Activated CD8-positive, alpha-beta memory T cell treated with anti-CD3 and anti-CD28 coated beads, Interleukin-2, amount 50 U/mL, for 1 hour (primary cell): Measurements from ENCODE around the gene PPM1N.

ENCODE experiments used
- DNase-seq: peaks from one replicate; pipeline ENCODE4 v3.0.0-alpha.2; 2020; ENCODE audit errors: extremely low read depth

PPM1N gene

DNA sequence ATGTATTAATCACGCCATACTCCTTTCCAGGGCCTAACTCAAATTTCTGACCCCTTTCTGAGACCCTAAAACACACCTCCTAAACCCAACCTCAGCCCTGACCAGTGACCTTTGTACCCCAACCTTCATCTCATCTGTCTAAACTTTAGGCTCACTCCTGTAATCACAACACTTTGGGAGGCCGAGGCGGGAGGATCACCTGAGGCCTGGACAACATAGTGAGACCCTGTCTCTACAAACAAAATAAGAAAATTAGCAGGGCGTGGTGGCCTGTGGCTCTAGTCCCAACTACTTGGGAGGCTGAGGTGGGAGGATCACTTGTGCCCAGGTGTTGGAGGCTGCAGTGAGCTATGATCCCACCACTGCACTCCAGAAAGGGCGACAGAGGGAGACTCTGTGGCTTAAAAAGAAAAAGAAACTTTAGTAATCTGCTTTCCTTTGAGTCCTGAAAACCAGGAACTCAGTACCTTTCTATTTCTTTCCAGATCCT, 6.1 kb upstream of the PPM1N start:
- no peak for DNase-seq

DNA sequence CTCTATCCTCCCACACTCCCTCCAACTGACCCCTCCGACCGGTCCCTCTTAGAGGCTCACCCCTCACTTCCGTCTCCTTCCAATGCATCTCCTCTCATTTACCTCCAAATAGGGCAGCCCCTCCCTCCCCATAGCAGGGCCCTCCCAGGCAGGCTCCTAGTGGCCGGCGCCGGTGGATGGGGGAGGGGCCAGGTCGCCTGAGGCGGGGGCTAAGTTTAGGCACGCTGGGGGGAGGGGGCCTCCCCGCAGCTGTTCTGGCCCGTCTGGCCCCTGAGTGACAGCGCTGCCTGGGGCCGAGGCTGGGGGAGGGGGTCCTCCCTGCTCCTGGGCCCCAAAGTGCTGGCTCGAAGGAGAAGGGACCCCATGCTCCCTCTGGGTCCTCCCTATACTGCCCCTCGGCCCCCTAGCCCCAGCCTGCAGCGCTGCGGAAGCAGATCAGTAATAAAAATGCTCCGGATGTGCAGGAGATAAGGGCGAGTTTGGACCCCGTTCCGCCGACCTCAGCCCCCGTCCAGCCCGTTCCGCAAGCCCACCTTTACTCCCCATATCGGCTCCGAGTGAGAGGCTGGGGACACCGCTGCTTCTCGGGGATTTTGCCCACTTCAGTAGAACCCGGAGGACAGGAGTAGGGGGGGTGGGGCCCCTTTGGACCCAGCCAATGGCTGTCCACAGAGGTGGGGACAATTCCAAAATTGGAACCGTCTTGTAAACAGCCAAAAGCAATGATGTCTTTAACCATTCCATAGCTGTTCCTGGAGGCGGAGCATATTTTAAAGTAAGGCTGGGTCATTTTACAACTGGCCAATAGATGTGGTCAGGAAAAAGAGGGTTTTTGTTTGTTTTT, 5.4 kb upstream of the PPM1N start:
- DNase-seq, result no peak

DNA sequence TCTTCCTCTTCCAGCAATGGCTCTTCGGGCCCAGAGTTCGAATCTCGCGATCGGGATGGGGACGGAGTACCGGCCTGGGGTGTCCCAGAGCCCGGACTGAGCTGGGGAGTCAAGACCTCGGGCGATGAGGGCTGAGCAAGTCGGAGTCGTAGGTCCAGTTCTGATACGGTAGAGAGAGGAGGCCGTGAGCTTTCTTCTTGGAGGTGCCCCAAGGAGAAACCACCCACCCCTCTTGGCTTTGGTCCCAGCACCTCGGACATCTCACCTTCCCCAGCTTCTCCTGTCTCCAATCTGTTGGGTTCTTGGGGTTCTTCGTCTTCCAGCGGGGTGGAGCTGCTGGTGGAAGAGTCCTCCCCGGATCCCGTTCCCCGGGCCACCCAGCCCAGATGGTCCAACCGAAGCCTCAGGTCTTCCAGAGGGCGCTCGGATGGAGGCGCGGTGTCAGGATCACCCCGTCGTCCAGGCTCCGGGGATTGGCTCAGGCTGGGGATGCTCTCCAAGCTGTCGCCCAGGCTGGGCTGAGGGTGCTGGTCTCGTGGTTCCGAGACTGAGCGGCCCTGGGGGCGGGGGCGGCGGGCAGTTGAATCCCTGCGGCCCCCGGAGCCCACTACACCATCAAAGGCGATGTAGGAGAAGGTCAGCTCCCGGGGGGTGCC, 3.9 kb upstream of the PPM1N start:
- DNase-seq, result no peak

DNA sequence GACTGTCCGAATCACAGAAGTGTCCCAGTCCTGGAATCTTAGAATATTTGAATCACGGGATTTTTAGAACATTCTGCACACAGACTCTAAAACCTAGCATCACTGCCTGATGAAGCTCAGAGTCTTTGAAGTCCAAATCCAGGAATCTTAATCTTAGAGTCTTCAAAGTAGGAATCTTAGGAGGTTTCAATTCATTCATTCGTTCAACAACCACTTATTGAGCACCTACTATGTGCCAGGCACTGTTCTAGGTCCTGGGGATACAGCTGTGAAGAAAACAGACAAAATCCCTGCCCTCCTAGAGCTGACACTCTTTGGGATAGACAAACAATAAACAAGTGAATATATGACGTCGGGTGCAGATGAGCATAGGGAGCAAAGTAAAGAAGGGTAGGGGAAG, 3.1 kb upstream of the PPM1N start:
- no peak for DNase-seq

DNA sequence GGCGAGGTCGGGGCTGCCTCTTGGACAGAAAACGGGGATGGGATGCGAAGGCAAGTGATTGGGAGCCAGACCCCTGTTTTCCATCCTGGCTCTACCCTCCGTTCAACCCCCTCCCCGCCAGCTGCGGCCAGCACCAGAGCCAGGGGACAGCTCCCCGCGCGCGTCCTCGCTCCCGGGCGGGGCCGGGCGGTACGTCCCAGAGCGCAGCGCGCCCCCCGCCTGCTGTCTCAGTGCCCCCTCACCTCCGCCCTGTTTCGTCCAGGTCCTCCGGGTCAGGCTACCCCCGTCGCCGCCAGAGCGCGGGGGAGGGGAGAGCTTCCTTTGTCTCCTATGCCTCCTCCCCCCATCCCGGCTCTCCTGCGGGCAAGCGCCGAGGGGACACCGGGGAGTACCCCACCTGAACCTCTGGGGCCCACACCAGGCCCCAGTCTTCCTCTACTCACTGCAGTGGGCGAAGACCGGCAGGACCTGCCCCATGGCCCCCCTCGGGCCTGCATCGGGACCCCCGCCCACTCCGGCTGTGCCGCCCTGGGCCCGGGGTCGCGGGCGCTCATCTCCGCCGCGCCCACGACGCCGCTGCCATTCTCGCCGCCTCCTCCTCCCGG, 1.8 kb upstream of the PPM1N start:
- DNase-seq, result no peak

DNA sequence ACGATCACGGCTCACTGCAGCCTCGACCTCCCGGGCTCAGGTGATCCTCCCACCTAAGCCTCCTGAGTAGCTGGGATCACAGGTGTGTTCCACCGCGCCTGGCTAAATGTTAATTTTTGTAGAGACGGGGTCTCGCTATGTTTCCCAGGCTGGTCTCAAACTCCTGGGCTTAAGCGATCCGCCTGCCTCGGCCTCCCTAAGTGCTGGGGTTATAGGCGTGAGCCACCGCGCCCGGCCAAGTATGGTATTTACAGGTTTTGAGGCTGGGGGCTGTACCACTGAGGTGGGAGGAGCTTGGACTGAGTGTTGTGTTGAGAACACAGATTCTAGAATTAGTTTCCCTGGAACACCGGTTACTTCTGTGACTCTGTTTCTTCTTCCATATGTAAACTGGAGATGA, 452 bp upstream of the PPM1N start:
- no peak for DNase-seq

DNA sequence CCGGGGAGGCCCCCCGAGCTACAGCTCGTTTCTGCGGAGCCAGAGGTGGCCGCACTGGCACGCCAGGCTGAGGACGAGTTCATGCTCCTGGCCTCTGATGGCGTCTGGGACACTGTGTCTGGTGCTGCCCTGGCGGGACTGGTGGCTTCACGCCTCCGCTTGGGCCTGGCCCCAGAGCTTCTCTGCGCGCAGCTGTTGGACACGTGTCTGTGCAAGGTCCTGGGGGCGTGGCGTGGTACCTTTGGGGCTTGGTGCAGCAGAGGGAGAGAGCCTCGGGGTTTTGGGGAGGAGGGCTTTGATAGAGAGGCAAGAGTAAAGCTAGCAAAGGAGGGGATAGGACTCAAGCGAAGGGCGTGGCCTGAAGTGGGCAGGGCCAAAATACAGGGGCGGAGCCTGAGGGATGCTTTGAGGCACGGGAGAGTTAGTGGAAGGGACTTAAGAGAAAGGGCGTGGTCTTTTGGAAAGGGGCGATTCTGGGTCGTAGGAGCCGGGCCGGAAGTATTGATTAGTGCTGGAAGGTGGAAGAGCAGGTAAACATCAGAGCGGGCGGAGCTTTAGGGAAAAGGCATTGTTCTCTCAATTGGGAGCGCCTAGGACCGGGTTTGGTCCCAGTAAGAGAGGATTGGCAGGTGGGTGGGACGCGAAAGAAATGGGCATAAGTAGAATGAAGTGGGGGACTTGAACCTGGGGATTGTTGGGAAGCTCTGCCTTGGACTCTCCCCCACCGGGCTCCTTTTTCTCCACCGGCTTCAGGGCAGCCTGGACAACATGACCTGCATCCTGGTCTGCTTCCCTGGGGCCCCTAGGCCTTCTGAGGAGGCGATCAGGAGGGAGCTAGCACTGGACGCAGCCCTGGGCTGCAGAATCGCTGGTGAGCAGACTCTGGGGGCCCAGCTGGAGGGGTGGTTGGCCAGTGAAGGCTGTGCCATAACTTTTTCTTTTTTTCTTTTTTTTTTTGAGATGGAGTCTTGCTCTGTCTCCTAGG, 1.2 kb downstream of the PPM1N start:
- DNase-seq, result no peak

DNA sequence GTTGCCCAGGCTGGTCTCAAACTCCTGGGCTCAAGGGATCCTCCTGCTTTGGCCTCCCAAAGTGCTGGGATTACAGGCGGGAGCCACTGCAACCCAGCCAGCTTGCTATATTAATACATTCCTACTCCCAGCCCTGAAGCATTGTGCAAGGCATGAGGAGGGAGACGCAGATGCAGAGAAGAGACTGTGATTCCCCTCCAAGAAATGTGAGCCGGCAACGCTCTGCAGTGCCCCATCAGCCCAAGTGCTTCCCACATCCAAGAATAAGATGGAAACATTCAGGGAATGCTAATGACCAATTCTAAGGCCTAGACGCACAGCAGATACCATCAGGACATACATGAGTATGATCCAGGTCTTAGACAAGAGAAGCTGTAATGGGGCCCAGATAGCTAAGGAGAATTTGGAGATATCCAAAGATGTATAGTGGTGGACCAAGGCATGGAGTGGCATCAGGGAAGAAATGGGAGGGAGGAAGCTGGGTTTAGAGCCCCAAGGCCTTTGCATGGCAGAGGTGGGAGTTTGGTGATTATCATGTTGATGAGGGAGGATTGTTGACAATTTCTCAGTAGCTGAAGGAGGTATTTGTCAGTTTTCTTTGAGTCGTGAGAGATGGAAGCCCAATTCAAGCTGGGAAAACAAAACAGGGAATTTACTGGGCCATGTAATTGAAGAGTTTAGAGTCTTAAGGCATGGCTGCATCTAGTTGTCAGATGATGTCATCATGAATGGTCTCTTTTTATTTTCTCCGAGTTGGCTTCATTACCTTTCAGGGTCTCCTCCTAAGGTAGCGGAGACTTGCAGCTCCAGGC, 2.9 kb downstream of the PPM1N start:
- DNase-seq, result no peak

DNA sequence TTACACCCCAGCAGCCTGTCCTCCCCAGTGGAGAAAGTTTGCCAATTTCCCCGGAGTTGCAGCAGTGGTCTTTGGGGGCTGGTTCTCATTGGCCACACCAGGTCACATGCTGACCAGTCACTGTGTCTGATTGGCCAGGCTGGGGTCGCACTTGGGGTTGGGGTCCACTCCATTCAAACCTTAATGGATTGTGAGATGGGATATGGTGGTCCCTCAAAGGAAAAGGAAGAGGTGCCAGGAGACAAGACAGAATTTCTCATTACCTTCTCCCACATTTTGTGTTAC, 3.4 kb downstream of the PPM1N start:
- DNase-seq, result no peak

DNA sequence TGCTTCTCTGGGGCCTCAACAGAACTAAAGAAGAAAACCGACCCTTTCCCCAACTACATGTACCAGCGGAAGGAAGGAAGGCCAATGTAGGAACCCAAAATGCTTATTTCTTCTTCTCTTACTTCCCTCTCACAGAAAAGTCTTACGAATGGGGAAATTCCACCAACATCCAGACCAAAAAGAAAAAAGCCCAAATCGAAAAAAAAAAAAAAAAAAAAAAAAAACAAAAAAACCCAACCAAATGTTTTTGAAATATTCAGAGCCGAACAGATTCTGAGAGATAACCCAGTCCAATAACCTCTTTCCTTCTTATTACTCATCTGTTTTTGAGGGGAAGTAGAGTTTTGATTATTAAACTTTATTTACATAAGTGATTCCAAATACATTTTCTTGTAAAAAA, 3.9 kb downstream of the PPM1N start:
- no peak for DNase-seq

DNA sequence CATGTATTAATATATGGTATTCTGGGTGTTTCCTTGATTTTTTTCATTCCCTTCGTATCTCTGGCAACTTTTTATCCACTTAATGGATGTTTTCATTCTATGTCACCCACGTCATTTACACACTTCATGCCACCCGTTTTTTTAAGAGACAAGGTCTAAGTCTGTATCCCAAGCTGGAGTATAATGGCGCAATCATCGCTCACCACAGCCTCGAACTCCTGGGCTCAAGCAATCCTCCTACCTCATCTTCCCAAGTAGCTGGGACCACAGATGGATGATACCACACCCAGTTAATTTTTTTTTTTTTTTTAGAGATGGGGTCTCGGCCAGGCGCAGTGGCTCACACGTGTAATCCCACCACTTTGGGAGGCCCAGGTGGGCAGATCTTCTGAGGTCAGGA, 5.7 kb downstream of the PPM1N start:
- DNase-seq, result no peak

DNA sequence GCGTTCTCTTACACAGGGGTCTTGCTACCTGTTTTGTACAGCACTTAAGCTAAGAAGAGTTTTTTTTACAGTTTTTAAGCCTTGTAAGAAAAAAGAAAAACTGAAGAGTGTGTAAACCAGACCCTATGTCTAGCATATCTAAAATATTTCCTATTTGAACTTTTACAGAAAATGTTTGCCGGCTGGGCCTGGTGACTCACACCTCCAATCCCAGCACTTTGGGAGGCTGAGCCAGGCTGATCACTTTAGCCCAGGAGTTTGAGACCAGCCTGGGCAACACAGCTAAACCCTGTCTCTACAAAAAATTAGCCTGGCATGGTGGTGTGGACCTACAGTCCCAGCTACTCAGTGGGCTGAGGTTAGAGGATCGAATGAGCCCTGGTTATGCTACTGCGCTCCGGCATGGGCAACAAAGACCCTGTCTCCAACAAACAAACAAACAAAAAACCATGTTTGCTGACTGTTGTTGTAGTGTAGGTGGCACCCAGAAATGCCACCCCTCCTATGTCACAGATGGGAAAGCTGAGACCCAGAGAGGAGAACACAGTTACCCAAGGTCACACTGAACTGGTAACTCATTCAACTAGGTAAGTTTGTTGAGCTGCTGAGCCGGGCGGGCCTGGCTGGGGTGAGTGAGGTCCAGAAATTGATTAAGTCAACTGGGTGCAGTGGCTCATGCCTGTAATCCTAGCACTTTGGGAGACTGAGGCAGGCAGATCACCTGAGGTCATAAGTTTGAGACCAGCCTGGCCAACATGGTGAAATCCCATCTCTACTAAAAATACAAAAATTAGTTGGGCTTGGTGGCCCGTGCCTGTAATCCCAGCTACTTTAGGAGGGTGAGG, 7.1 kb downstream of the PPM1N start:
- DNase-seq, result no peak

DNA sequence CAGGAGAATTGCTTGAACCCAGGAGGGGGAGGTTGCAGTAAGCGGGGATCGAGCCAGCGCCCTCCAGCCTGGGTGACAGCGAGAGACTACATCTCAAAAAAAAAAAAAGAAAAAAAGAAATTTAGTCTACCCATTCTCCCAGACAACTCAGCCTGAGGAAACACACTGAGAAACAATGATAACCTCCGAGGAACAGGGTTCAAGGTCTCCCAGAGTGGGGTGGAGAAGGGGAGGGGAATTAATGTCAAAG, 7.7 kb downstream of the PPM1N start:
- DNase-seq, result no peak

DNA sequence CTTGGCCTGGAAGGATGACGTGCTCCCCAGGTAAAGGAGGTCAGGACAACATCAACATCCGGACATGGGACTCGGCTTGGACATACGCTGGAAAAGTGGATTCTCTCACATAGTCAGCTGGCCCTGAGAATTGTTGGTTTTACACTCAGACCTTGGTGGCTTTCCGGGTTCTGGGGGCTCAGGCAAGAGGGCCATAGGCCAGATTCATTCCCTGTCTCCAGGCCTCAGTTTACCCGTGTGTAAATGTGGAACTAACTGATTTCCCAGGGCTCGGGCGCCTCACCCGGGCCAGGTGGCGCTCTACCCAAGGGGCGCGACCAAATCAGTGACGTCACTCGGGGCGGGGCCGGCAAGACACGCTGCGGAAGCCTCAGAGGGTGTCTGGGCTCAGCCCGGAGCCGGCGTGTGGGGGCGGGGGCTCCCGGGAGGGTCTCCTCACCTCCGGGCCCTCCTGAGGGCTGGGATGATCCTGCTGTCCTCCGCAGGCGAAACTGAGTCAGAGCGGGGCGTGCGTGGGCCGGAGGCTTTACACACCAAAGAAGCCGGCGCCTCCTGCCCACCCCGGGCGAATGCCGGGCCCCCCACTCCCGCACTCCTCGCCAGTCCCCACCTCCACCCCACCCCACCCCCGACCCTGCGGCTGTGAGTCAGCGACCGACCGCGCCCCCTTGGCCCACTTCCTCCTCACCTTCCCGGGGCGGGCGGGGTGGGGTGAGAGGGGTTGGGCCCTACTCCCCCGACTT, 8.2 kb downstream of the PPM1N start:
- peak; percentile 92 for DNase-seq

DNA sequence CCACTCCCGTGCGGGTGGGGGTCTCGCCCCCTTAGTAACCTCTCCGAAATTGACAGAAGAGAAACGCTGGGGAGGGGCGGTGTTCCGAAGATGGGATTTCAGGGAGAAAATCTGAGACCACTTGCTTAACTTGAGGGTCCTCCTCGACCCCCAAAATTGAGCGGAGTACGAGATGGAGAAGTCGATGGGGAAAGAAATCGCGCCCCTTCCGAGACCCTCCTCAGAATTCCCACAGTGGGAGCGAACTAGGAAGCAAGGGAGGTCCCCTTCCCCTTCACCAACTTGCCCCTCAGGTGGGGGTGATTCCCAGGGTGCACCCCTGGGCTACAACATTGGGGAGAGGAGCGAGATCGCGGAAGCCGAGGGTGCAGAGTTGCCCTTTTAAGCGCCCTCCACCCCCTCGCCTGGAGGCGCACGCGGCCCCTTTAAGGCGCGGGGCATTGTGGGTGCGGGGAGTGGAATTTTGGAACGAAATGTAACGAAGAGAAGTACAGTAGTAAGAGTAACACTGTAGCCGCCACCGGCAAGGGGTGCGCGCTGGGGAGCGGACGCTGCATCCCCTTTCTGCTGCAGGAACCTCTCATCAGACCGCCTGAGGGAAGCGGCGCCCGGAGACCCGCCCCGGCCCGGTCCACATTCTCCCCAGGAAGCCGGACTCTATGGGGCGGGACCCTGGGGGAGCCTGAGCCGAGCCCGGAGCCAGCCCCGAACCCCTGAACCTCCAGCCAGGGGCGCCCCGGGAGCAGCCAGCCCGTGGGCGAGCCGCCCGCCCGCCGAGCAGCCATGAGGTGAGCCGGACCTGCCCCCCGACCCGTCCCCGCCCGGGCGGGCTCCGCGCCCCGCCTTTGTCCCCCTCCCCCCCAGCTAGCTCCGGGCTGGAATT, 9.0 kb downstream of the PPM1N start, which contains the start of gene VASP:
Gene VASP, plus strand, starts transcription at position 491 of the 883 bp plus-strand sequence. Its CDS starts 293 bp downstream, at position 784.
- peak; percentile 69 for DNase-seq

DNA sequence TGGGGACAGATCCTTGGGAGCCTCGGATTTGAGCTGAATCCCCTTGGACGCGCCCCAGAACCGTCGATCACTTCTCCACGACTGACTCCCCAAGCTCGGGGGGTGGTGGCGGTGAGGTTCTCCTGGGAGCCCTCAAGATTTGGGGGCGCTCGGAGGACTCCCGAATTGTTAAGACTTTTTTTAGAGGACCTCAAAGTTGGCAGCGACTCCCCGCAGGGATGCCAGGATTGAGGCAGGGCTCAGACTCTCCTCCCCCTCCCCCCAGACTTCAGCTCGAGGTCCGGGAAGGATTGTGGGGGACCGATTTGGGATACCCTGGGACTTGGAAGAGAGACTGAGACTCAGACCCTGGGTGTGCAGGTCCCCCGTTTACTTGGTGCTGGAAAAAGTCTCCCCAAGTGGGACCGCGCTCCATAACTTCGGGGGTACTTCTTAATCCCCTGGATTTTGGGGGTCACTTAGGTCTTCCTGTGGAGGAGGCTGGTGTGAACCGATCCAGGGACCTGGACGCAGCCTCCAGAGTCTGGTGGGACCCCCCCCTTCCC, 9.7 kb downstream of the PPM1N start:
- DNase-seq, result no peak

DNA sequence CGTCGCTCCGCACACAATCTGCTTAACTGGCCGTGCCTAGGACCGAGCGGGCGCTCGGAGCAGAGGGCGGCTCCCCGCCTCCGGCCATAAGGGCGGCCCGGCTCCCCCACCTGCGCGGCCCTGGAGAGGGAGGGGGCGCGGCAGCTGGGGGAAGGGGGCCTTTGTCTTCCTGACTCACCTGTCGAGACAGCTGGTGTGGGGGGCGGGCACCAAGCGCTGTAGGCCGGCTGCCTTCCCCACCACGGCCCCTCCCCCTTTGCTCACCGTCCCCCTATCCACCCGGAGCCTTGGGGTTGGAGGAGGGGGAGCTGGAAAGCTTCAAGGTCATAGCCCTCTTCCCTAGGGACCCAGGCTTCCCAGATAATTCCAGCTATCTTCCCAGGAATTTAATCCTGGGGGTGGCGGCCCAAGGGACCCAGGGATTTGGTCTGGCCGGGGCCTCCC, 10.2 kb downstream of the PPM1N start:
- DNase-seq, result no peak
